HCT116 (cell line): ENCODE results near the gene GPR146. TPM values are rescaled to one million over a fixed set of nuclear protein-coding genes. Genes with fewer than 3 reads are reported as not detected.

ENCODE experiments used
- ATAC-seq: fragments of 200-7000 bp; cut with Tn5 transposase; 2 replicates; pipeline ENCODE4 v1.9.1; 2020; ENCODE audit warnings: mild to moderate bottlenecking, moderate library complexity
- BruUV-seq: library from RNA; stranded (reverse); fragments of 400-500 nt; replicated peaks from 2 replicates; lab custom pipeline; 2021; lab: Mats Ljungman, UMichigan
- CTCF ChIA-PET: fragments of 300-600 bp; sonication (Branson Sonifier 250); formaldehyde crosslinking; loops from one replicate; lab custom pipeline; 2021; ENCODE audit warnings: antibody characterized with exemption; lab: Charles Lee
- POLR2A ChIA-PET: fragments of 300-600, 350-600 bp; sonication (Branson Sonifier 250); formaldehyde crosslinking; loops from one replicate; lab custom pipeline; 2021; ENCODE audit warnings: antibody characterized with exemption; lab: Charles Lee
- RAD21 ChIA-PET, 2 experiments: fragments of 300-600 bp; sonication (Branson Sonifier 250); formaldehyde crosslinking; loops; one replicate each; lab custom pipeline; 2023; ENCODE audit warnings: low total read pairs in 2 of 2; ENCODE audit not compliant: uncharacterized antibody in 2 of 2, unreplicated experiment in 2 of 2, low non-redundant PET in 1 of 2; lab: Charles Lee
- DNase-seq: peaks from one replicate; pipeline ENCODE4 v3.0.0-alpha.2; 2010; ENCODE audit warnings: low read depth, low spot score
- H2AFZ ChIP-seq: fragments of 200-600 bp; shearing (Covaris generic), sonication (generic); 2 replicates; pipeline ENCODE4 v1.6.1; 2017; ENCODE audit warnings: low read depth, mixed run types, mixed read lengths, antibody characterized with exemption, low read length; ENCODE audit not compliant: poor library complexity, severe bottlenecking
- H3K27ac ChIP-seq: 2 replicates; pipeline ENCODE4 v1.5.1; 2012; ENCODE audit warnings: low read depth, low read length
- H3K27me3 ChIP-seq: fragments of 200-600 bp; sonication (generic); 2 replicates; pipeline ENCODE4 v1.6.1; 2016; ENCODE audit warnings: mixed run types, low read length, mixed read lengths; ENCODE audit not compliant: insufficient read depth
- H3K36me3 ChIP-seq, 2 experiments: fragments of 200-500 bp in 1 of 2; fragments of 200-600 bp in 1 of 2; sonication (Bioruptor generic) in 1 of 2; sonication (generic) in 1 of 2; 2 replicates each; pipeline versions ENCODE4 v1.5.1 to v1.6.1; 2014 to 2016; ENCODE audit warnings: low read length in 2 of 2, inconsistent platforms in 1 of 2, mixed read lengths in 1 of 2, mixed run types in 1 of 2; ENCODE audit not compliant: insufficient read depth in 2 of 2, control insufficient read depth in 1 of 2
- H3K4me1 ChIP-seq, 2 experiments: fragments of 200-600 bp in 1 of 2; sonication (generic) in 1 of 2; 2 replicates each; pipeline versions ENCODE4 v1.5.1 to v1.6.1; 2012 to 2017; ENCODE audit warnings: low read length in 2 of 2, inconsistent platforms in 1 of 2, mild to moderate bottlenecking in 1 of 2, mixed read lengths in 1 of 2, mixed run types in 1 of 2, moderate library complexity in 1 of 2; ENCODE audit not compliant: insufficient read depth in 2 of 2, control insufficient read depth in 1 of 2
- H3K4me2 ChIP-seq: fragments of 200-600 bp; sonication (generic); 2 replicates; pipeline ENCODE4 v1.6.1; 2017; ENCODE audit warnings: mixed run types, low read length, mixed read lengths
- H3K4me3 ChIP-seq, 2 experiments: fragments of 200-600 bp in 1 of 2; sonication (generic) in 1 of 2; replicated peaks in 1 of 2; 2 replicates each; pipeline ENCODE4 v1.5.1; 2011 to 2016; ENCODE audit warnings: low read length in 2 of 2, control low read depth in 1 of 2, low read depth in 1 of 2, mild to moderate bottlenecking in 1 of 2, mixed read lengths in 1 of 2, mixed run types in 1 of 2
- H3K79me2 ChIP-seq: fragments of 200-600 bp; sonication (generic); 2 replicates; pipeline ENCODE4 v1.6.1; 2017; ENCODE audit warnings: mild to moderate bottlenecking, mixed run types, low read length, moderate library complexity, mixed read lengths; ENCODE audit not compliant: insufficient read depth
- H3K9ac ChIP-seq: fragments of 200-600 bp; sonication (generic); 2 replicates; pipeline ENCODE4 v1.6.1; 2016; ENCODE audit warnings: low read length, mixed read lengths
- H3K9me2 ChIP-seq: fragments of 200-600 bp; sonication (generic), shearing (Covaris generic); 2 replicates; pipeline ENCODE4 v1.6.1; 2017; ENCODE audit warnings: mixed run types, mild to moderate bottlenecking, moderate library complexity; ENCODE audit not compliant: insufficient read depth
- H3K9me3 ChIP-seq, 2 experiments: fragments of 200-500 bp in 1 of 2; fragments of 200-600 bp in 1 of 2; sonication (Bioruptor generic) in 1 of 2; sonication (generic) in 1 of 2; 2 replicates each; pipeline ENCODE4 v1.6.1; 2014 to 2017; ENCODE audit warnings: low read length in 2 of 2, mixed read lengths in 2 of 2, inconsistent platforms in 1 of 2, low read depth in 1 of 2, mild to moderate bottlenecking in 1 of 2, mixed run types in 1 of 2, moderate library complexity in 1 of 2; ENCODE audit not compliant: control insufficient read depth in 1 of 2, insufficient read depth in 1 of 2
- H4K20me1 ChIP-seq: fragments of 200-600 bp; sonication (generic), shearing (Covaris generic); 2 replicates; pipeline ENCODE4 v1.6.1; 2017; ENCODE audit warnings: mixed run types, mild to moderate bottlenecking, moderate library complexity; ENCODE audit not compliant: insufficient read depth
- CBX3 ChIP-seq: IDR thresholded peaks from 2 replicates; pipeline ENCODE4 v1.6.1; 2012; ENCODE audit warnings: low read depth
- EGR1 ChIP-seq: IDR thresholded peaks from 2 replicates; pipeline ENCODE4 v1.6.1; 2012; ENCODE audit warnings: low read depth
- ELF1 ChIP-seq: IDR thresholded peaks from 2 replicates; pipeline ENCODE4 v1.6.1; 2012; ENCODE audit warnings: low read depth, borderline replicate concordance
- EZH2 ChIP-seq: fragments of 200-600 bp; sonication (generic); IDR thresholded peaks from 2 replicates; pipeline ENCODE4 v1.6.1; 2017; ENCODE audit warnings: antibody characterized with exemption, mixed run types
- EZH2phosphoT487 ChIP-seq: fragments of 200-600 bp; IDR thresholded peaks from 2 replicates; pipeline ENCODE4 v1.6.1; 2018; ENCODE audit warnings: antibody characterized with exemption, borderline replicate concordance
- FOSL1 ChIP-seq: IDR thresholded peaks from 2 replicates; pipeline ENCODE4 v1.6.1; 2012; ENCODE audit warnings: low read depth
- SP1 ChIP-seq: IDR thresholded peaks from 2 replicates; pipeline ENCODE4 v1.6.1; 2012; ENCODE audit warnings: low read depth
- SRF ChIP-seq: IDR thresholded peaks from 2 replicates; pipeline ENCODE4 v1.6.1; 2012; ENCODE audit warnings: low read depth
- ZFX ChIP-seq: fragments of 450-650 bp; IDR thresholded peaks from 2 replicates; pipeline ENCODE4 v1.6.1; 2017
- intact Hi-C: fragments of 100-400 bp; cut with micrococcal nuclease; formaldehyde crosslinking; loops from 2 replicates; pipeline ENCODE4 v1.10.0; 2022
- total RNA-seq: library from RNA; stranded (reverse); gene quantifications from one replicate; pipeline ENCODE4 v1.2.1, GENCODE V29; 2021; ENCODE audit not compliant: unreplicated experiment
- TF ChIP-seq, protein P1 (sequence below): IDR thresholded peaks from 2 replicates; pipeline ENCODE4 v1.6.1; 2011; ENCODE audit warnings: mild to moderate bottlenecking, low read length, moderate library complexity; ENCODE audit not compliant: insufficient replicate concordance; ENCODE audit errors: extremely low read depth
- TF ChIP-seq, protein P2 (sequence below): IDR thresholded peaks from 2 replicates; pipeline ENCODE4 v1.6.1; 2012
- TF ChIP-seq, protein P3 (sequence below): IDR thresholded peaks from 2 replicates; pipeline ENCODE4 v1.6.1; 2012

Gene GPR146
- total RNA-seq, 1 experiment from 2014 or later: 2.4 TPM

DNA sequence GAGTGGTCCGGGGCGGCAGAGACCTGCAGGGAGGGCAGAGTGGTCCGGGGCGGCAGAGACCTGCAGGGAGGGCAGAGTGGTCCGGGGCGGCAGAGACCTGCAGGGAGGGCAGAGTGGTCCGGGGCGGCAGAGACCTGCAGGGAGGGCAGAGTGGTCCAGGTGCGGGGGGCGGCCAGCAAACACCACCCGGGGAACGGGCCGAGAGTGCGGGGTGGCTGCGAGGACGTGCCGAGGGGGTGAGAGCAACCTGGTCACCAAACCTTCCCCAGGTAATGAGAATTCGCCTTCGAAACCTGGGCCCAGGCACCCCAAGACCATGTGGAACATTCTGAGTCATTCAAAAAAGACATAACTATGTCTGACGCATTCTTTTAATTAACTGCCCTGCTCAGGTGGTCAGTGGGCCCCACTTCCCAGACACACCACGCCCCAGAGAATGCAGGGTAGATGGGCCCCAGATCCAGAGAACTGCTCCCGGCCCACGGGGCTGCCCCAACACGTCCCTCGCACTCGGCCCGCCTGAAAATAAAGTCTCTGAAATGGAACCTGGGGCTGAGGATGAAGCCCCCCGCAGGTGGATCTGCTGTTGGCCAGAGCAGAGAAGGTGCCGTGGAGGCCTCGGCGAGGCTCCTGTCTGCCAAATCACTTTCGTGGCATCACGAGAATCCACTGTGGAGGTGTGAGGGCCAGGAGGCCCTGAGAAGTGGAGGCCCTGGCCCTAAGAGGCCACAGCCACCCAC is 12.5 kb upstream of the GPR146 start:
- Histone ChIP-seq H3K9ac (no peak overlapping the region), H3K79me2 (peaks cover 16% of the 10 kb centered on the region), H2AFZ (no peak overlapping the region), H3K36me3 (peaks cover 0 to 4% of the 10 kb centered on the region in 2 experiments; a peak in 1 of 4 replicates), H4K20me1 (no peaks in the 10 kb centered on the region), H3K4me1 (peaks cover 10 to 24% of the 10 kb centered on the region in 2 experiments), H3K27ac (no peak overlapping the region), H3K4me2 (no peak overlapping the region), H3K9me2 (no peaks in the 10 kb centered on the region), H3K27me3 (no peaks in the 10 kb centered on the region), H3K4me3 (no peak overlapping the region)
- ChIA-PET CTCF (no interaction called here), POLR2A (no interaction called here), RAD21 (no interaction called here)
- no peak for ATAC-seq
- TF ChIP-seq EGR1 (no peak), EZH2 (no peak), ELF1 (no peak), CBX3 (no peak), ZFX (no peak), SRF (no peak), EZH2phosphoT487 (no peak), SP1 (no peak), FOSL1 (no peak)
- TF ChIP-seq, protein P1, sequence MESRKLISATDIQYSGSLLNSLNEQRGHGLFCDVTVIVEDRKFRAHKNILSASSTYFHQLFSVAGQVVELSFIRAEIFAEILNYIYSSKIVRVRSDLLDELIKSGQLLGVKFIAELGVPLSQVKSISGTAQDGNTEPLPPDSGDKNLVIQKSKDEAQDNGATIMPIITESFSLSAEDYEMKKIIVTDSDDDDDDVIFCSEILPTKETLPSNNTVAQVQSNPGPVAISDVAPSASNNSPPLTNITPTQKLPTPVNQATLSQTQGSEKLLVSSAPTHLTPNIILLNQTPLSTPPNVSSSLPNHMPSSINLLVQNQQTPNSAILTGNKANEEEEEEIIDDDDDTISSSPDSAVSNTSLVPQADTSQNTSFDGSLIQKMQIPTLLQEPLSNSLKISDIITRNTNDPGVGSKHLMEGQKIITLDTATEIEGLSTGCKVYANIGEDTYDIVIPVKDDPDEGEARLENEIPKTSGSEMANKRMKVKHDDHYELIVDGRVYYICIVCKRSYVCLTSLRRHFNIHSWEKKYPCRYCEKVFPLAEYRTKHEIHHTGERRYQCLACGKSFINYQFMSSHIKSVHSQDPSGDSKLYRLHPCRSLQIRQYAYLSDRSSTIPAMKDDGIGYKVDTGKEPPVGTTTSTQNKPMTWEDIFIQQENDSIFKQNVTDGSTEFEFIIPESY: no peak
- TF ChIP-seq, protein P2, sequence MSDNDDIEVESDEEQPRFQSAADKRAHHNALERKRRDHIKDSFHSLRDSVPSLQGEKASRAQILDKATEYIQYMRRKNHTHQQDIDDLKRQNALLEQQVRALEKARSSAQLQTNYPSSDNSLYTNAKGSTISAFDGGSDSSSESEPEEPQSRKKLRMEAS: no peak
- TF ChIP-seq, protein P3, sequence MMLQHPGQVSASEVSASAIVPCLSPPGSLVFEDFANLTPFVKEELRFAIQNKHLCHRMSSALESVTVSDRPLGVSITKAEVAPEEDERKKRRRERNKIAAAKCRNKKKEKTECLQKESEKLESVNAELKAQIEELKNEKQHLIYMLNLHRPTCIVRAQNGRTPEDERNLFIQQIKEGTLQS: no peak
- TF ChIP-seq, all 23 proteins: peak for 0
- no TSS peak for BruUV-seq
- intact Hi-C loops: no loop called here
- DNase-seq: no peak
- H3K9me3 ChIP-seq: peaks cover 0 to 5% of the 10 kb centered on the region in 2 experiments; a peak in 1 of 4 replicates
